Activated B cell treated with CpG ODN at 0.5 μM for 24 hours (primary cell): ENCODE results near the gene ARID3B. TPM values are rescaled to one million over a fixed set of nuclear protein-coding genes. Genes with fewer than 3 reads are reported as not detected.

Experiments
- ATAC-seq: fragments of 200-7000 bp; cut with Tn5 transposase; one replicate; pipeline ENCODE4 v1.10.0; 2021; ENCODE audit warnings: low read depth, mild to moderate bottlenecking, moderate library complexity
- CTCF ChIA-PET: fragments of 350-600 bp; sonication (Branson Sonifier 250); formaldehyde crosslinking; loops from one replicate; lab custom pipeline; 2021; ENCODE audit warnings: antibody characterized with exemption; lab: Charles Lee
- POLR2A ChIA-PET: fragments of 350-600 bp; sonication (Branson Sonifier 250); formaldehyde crosslinking; loops from one replicate; lab custom pipeline; 2021; ENCODE audit warnings: antibody characterized with exemption; lab: Charles Lee
- DNase-seq: peaks from one replicate; pipeline ENCODE4 v3.0.0; 2022
- H3K27ac Mint-ChIP-seq: one replicate; pipeline ENCODE4 v1.8.0; 2020; ENCODE audit warnings: mixed read lengths
- H3K27me3 Mint-ChIP-seq: one replicate; pipeline ENCODE4 v1.8.0; 2021; ENCODE audit warnings: mixed read lengths
- H3K36me3 Mint-ChIP-seq: one replicate; pipeline ENCODE4 v1.8.0; 2021; ENCODE audit warnings: low read depth, mixed read lengths
- H3K4me1 Mint-ChIP-seq: one replicate; pipeline ENCODE4 v1.8.0; 2021; ENCODE audit warnings: mixed read lengths
- H3K4me3 Mint-ChIP-seq: one replicate; pipeline ENCODE4 v1.8.0; 2020; ENCODE audit warnings: mild to moderate bottlenecking, mixed read lengths
- H3K9me3 Mint-ChIP-seq: one replicate; pipeline ENCODE4 v1.8.0; 2020; ENCODE audit warnings: mixed read lengths
- CTCF ChIP-seq: fragments of 200-600 bp; IDR thresholded peaks from one replicate; pipeline ENCODE4 v1.8.0; 2022; ENCODE audit warnings: antibody characterized with exemption, mild to moderate bottlenecking
- intact Hi-C: fragments of 100-400 bp; cut with micrococcal nuclease; formaldehyde crosslinking; loops from one replicate; pipeline ENCODE4 v1.15.1; 2024
- total RNA-seq: library from RNA; stranded (reverse); gene quantifications from 2 replicates; pipeline ENCODE4 v1.2.3, GENCODE V29; 2022

The ARID3B gene
- total RNA-seq, 1 donor from 2014 or later = 26.9 TPM

GRCh38 chr15:74548241-74548640 is 7.2 kb downstream of the ARID3B start:
- Mint-ChIP-seq H3K27ac (no peak overlapping the region), H3K4me1 (peaks cover 53% of the 10 kb centered on the region), H3K36me3 (peaks cover 62% of the 10 kb centered on the region), H3K4me3 (no peak overlapping the region), H3K9me3 (no peaks in the 10 kb centered on the region), H3K27me3 (no peaks in the 10 kb centered on the region)
- DNase-seq (no peak), ATAC-seq (no peak)
- ChIA-PET CTCF (no interaction called here), POLR2A (interaction anchor here (0.5 kb wide), 1 partner anchor 959 kb away, joined by 7 read pairs; no protein-coding TSS in a partner anchor)
- intact Hi-C loops = loop anchor here (10.0 kb wide), 1 partner anchor 1097 kb away; the partner anchor contains the start of genes IMP3 and SNX33
- no peak for TF ChIP-seq CTCF

GRCh38 chr15:74549816-74550215 is 8.8 kb downstream of the ARID3B start:
- TF ChIP-seq CTCF = no peak

GRCh38 chr15:74551714-74552113 is 10.7 kb downstream of the ARID3B start:
- no peak for DNase-seq
- H3K9me3 Mint-ChIP-seq = no peaks in the 10 kb centered on the region
- peaks cover 59% of the 10 kb centered on the region for H3K36me3 Mint-ChIP-seq
- CTCF ChIA-PET = no interaction called here
- no peak for ATAC-seq
- H3K27ac Mint-ChIP-seq = no peak overlapping the region
- peaks cover 26% of the 10 kb centered on the region for H3K4me1 Mint-ChIP-seq
- no peak overlapping the region for H3K4me3 Mint-ChIP-seq
- intact Hi-C loops = no loop called here
- POLR2A ChIA-PET = no interaction called here
- H3K27me3 Mint-ChIP-seq = no peaks in the 10 kb centered on the region
- TF ChIP-seq CTCF = no peak

More at GRCh38 chr15:74549816-74550215, 8.8 kb downstream of the ARID3B start:
- DNase-seq = no peak
- POLR2A ChIA-PET = no interaction called here
- H3K9me3 Mint-ChIP-seq = no peaks in the 10 kb centered on the region
- no peak for ATAC-seq
- no peak overlapping the region for H3K27ac Mint-ChIP-seq
- CTCF ChIA-PET = no interaction called here
- H3K36me3 Mint-ChIP-seq = peaks cover 61% of the 10 kb centered on the region
- intact Hi-C loops = loop anchor here (10.0 kb wide), 1 partner anchor 1095 kb away; the partner anchor contains the start of genes IMP3 and SNX33
- no peak overlapping the region for H3K4me3 Mint-ChIP-seq
- H3K27me3 Mint-ChIP-seq = no peaks in the 10 kb centered on the region
- peaks cover 44% of the 10 kb centered on the region for H3K4me1 Mint-ChIP-seq

DNA sequence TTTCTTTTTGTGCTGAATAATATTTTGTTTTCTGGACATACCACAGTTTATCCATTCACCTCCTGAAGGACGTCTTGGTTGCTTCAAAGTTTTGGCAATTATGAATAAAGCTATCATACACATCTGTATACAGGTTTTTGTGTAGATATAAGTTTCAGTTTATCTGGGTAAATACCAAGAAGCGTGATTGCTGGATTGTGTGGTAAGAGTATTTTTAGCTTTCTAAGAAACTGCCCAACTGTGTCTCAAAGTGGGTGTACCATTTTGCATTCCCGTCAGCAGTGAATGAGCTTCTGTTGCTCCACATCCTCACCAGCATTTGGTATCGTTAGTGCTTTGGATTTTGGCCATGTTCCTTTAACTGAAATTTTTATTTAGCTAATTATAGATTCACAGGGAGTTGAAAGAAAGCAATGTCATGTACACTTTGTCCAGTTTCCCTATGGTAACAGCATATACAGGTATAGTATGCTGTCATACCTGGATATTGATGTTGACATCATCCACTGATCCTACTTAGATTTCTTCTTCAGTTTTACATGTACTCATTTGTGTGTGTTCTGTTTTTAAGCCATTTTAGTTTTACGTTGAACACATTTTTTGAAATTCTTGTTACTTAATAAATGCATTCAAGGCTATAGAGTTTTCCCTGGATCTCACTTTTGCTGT is 11.9 kb downstream of the ARID3B start:
- intact Hi-C loops = no loop called here
- H3K9me3 Mint-ChIP-seq = no peaks in the 10 kb centered on the region
- H3K27me3 Mint-ChIP-seq = no peaks in the 10 kb centered on the region
- H3K4me3 Mint-ChIP-seq = no peak overlapping the region
- H3K4me1 Mint-ChIP-seq = peaks cover 20% of the 10 kb centered on the region
- ChIA-PET POLR2A (no interaction called here), CTCF (no interaction called here)
- no peak overlapping the region for H3K27ac Mint-ChIP-seq
- peaks cover 54% of the 10 kb centered on the region for H3K36me3 Mint-ChIP-seq
- DNase-seq = no peak
- ATAC-seq = no peak
- TF ChIP-seq CTCF = no peak

GRCh38 chr15:74555192-74555591 is 14.2 kb downstream of the ARID3B start:
- H3K4me1 Mint-ChIP-seq = peaks cover 14% of the 10 kb centered on the region
- DNase-seq (no peak), ATAC-seq (no peak)
- H3K27ac Mint-ChIP-seq = no peak overlapping the region
- CTCF ChIA-PET = no interaction called here
- H3K4me3 Mint-ChIP-seq = no peak overlapping the region
- H3K27me3 Mint-ChIP-seq = no peaks in the 10 kb centered on the region
- TF ChIP-seq CTCF = no peak
- H3K9me3 Mint-ChIP-seq = no peaks in the 10 kb centered on the region
- POLR2A ChIA-PET = interaction anchor here (0.7 kb wide), 2 partner anchors 14 to 184 kb away, joined by 5 read pairs; partner anchors contain the start of gene ARID3B
- peaks cover 50% of the 10 kb centered on the region for H3K36me3 Mint-ChIP-seq
- intact Hi-C loops = no loop called here
